Measurements from ENCODE around the gene WNT3A. TPM values are rescaled to one million over a fixed set of nuclear protein-coding genes. Genes with fewer than 3 reads are reported as not detected.
"Not testable (repeated sequence)": the region's sequence is repeated elsewhere in the genome, so short reads cannot be mapped to it uniquely, and the experiment has no call there.

Gene WNT3A, protein sequence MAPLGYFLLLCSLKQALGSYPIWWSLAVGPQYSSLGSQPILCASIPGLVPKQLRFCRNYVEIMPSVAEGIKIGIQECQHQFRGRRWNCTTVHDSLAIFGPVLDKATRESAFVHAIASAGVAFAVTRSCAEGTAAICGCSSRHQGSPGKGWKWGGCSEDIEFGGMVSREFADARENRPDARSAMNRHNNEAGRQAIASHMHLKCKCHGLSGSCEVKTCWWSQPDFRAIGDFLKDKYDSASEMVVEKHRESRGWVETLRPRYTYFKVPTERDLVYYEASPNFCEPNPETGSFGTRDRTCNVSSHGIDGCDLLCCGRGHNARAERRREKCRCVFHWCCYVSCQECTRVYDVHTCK
- 10 to 100 TPM in 2 of 6 donors, 1 to 10 TPM in 4; 1.0 to 19.6 (median 6.4) TPM for total RNA-seq

- Histone ChIP-seq H3K36me3 (no peaks in the 10 kb centered on the region), H3K4me1 (peaks cover 0 to 40% (median 6%) of the 10 kb centered on the region in 4 donors), H3K27ac (peak within 1 kb of the TSS in 2 of 4 donors; percentile 10 to 23), H3K4me3 (peak within 1 kb of the TSS in 3 of 4 donors; percentile 34 to 47 (median 39)), H3K27me3 (peaks cover 0 to 47% (median 20%) of the 10 kb centered on the region in 4 donors), H3K9me3 (no peaks in the 10 kb centered on the region)
- WGBS, 2 donors = no CpG with 5 or more reads among the region's 48 CpGs
- DNase-seq = peak in 1 of 2 donors; percentile 72
- ATAC-seq (ENCODE audit: low FRiP score in 2 of 2) = no peak
- no peak for TF ChIP-seq POLR2AphosphoS5 (IDR thresholded peaks at IDR 0.05)
- TF ChIP-seq EP300 (IDR thresholded peaks at IDR 0.05) = no peak
- TF ChIP-seq POLR2A (IDR thresholded peaks at IDR 0.05) = no peak
- TF ChIP-seq, protein P1, sequence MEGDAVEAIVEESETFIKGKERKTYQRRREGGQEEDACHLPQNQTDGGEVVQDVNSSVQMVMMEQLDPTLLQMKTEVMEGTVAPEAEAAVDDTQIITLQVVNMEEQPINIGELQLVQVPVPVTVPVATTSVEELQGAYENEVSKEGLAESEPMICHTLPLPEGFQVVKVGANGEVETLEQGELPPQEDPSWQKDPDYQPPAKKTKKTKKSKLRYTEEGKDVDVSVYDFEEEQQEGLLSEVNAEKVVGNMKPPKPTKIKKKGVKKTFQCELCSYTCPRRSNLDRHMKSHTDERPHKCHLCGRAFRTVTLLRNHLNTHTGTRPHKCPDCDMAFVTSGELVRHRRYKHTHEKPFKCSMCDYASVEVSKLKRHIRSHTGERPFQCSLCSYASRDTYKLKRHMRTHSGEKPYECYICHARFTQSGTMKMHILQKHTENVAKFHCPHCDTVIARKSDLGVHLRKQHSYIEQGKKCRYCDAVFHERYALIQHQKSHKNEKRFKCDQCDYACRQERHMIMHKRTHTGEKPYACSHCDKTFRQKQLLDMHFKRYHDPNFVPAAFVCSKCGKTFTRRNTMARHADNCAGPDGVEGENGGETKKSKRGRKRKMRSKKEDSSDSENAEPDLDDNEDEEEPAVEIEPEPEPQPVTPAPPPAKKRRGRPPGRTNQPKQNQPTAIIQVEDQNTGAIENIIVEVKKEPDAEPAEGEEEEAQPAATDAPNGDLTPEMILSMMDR (IDR thresholded peaks at IDR 0.05) = no peak
Observed at GRCh38 chr1:228006786-228007048, at the start of gene WNT3A. TSS of gene WNT3A (plus strand) at chr1:228006998. CDS start at chr1:228007129, 131 bp downstream.

- no peaks in the 10 kb centered on the region for H3K36me3 ChIP-seq
- ATAC-seq (ENCODE audit: low FRiP score in 2 of 2) (no peak), DNase-seq (no peak)
- WGBS, 2 donors = 70 to 71% methylated on average over 2 of the region's 2 CpGs
- H3K4me3 ChIP-seq = no peak overlapping the region
- TF ChIP-seq POLR2A (IDR thresholded peaks at IDR 0.05) = no peak
- TF ChIP-seq POLR2AphosphoS5 (IDR thresholded peaks at IDR 0.05) = no peak
- TF ChIP-seq, protein P1 (IDR thresholded peaks at IDR 0.05) = no peak
- no peak for TF ChIP-seq EP300 (IDR thresholded peaks at IDR 0.05)
- no peaks in the 10 kb centered on the region for H3K4me1 ChIP-seq
- no peaks in the 10 kb centered on the region for H3K27me3 ChIP-seq
- peaks cover 0 to 2% (median 0%) of the 10 kb centered on the region in 4 donors for H3K9me3 ChIP-seq
- no peak overlapping the region for H3K27ac ChIP-seq
Observed at GRCh38 chr1:227958617-227959324, 48.0 kb upstream of the WNT3A start.

DNA sequence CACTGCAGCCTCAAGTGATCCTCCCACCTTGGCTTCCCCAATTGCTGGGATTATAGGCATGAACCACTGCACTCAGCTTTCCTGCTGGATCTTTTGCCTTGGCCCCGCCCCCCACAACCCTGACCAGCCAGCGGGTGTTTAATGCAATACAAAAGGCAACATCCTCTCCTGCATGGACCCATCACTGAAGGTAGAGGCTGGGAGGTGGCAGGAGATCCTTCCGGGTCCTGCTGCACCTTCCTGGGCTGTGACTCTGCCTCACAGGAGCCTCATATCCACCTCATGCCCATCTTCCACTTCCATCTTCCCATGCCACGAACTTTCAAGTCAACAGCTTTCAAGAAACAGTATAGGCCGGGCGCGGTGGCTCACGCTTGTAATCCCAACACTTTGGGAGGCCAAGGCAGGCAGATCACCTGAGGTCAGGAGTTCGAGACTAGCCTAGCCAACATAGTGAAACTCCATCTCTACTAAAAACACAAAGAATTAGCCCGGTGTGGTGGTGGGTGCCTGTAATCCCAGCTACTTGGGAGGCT lies 47.4 kb upstream of the WNT3A start:
- Histone ChIP-seq H3K27me3 (no peaks in the 10 kb centered on the region), H3K4me1 (no peaks in the 10 kb centered on the region), H3K36me3 (no peaks in the 10 kb centered on the region), H3K4me3 (no peak overlapping the region), H3K9me3 (peaks cover 0 to 2% (median 0%) of the 10 kb centered on the region in 4 donors), H3K27ac (no peak overlapping the region)
- 91 to 96% methylated on average over 10 of the region's 10 CpGs for WGBS, 2 donors
- no peak for TF ChIP-seq POLR2A (IDR thresholded peaks at IDR 0.05)
- TF ChIP-seq POLR2AphosphoS5 (IDR thresholded peaks at IDR 0.05) = no peak
- TF ChIP-seq EP300 (IDR thresholded peaks at IDR 0.05) = no peak
- TF ChIP-seq, protein P1 (IDR thresholded peaks at IDR 0.05) = no peak
- no peak for DNase-seq
- no peak for ATAC-seq (ENCODE audit: low FRiP score in 2 of 2)

- WGBS, 2 donors = 52 to 53% methylated on average over 4 of the region's 4 CpGs
- Histone ChIP-seq H3K36me3 (no peaks in the 10 kb centered on the region), H3K4me1 (no peaks in the 10 kb centered on the region), H3K27ac (no peak overlapping the region), H3K9me3 (no peaks in the 10 kb centered on the region), H3K4me3 (no peak overlapping the region), H3K27me3 (no peaks in the 10 kb centered on the region)
- ATAC-seq (ENCODE audit: low FRiP score in 2 of 2) (no peak), DNase-seq (no peak)
- TF ChIP-seq POLR2AphosphoS5 (IDR thresholded peaks at IDR 0.05) = no peak
- no peak for TF ChIP-seq POLR2A (IDR thresholded peaks at IDR 0.05)
- TF ChIP-seq EP300 (IDR thresholded peaks at IDR 0.05) = no peak
- TF ChIP-seq, protein P1 (IDR thresholded peaks at IDR 0.05) = no peak
Observed at GRCh38 chr1:227961651-227962466, 44.9 kb upstream of the WNT3A start.

GRCh38 chr1:227966733-227967132 lies 40.1 kb upstream of the WNT3A start:
- not testable (repeated sequence) for H3K27me3 ChIP-seq; ATAC-seq (ENCODE audit: low FRiP score in 2 of 2); H3K36me3 ChIP-seq; H3K9me3 ChIP-seq; H3K4me1 ChIP-seq; DNase-seq; H3K4me3 ChIP-seq; H3K27ac ChIP-seq
- 80% methylated on average over 1 to 2 of the region's 2 CpGs for WGBS, 2 donors

DNA sequence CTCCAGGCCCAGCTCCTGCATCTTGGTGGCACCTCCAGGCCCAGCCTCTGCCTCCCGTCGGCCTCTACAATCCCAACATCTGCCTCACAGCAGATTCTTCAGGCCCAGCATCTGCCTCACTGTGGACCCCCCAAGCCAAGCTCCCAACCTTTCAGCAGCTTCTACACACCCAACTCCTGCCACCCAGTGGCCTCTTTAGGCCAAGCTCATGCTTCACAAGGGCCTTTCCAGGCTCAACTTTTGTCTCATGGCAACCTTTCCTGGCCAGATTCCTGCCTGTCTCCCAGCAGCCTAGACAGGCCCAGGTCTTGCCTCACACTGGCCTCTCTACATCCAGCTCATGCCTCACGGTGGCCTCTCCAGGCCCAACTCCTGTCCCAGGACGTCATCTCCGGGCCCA lies 39.0 kb upstream of the WNT3A start:
- H3K4me1 ChIP-seq; H3K27me3 ChIP-seq; H3K27ac ChIP-seq; DNase-seq; H3K36me3 ChIP-seq; ATAC-seq (ENCODE audit: low FRiP score in 2 of 2); H3K4me3 ChIP-seq; H3K9me3 ChIP-seq: not testable (repeated sequence)
- 82 to 83% methylated on average over 3 to 5 of the region's 5 CpGs for WGBS, 2 donors

Measured in upper lobe of left lung (tissue), 6 donors.